Upper lobe of right lung (tissue), 1 donor: ENCODE data around the gene ETNK1. TPM values are rescaled to one million over a fixed set of nuclear protein-coding genes. Genes with fewer than 3 reads are reported as not detected.
"Not testable (repeated sequence)": the region's sequence is repeated elsewhere in the genome, so short reads cannot be mapped to it uniquely, and the experiment has no call there.

Experiments used
- ATAC-seq: fragments of 200-7000 bp; cut with Tn5 transposase; one replicate; pipeline ENCODE4 v1.9.1; 2020; ENCODE audit warnings: mild to moderate bottlenecking, moderate library complexity
- DNase-seq: peaks from one replicate; pipeline ENCODE4 v3.0.0-alpha.2; 2020
- H3K27ac ChIP-seq: fragments of 200-600 bp; one replicate; pipeline ENCODE4 v1.8.0; 2022
- H3K27me3 ChIP-seq: fragments of 200-600 bp; one replicate; pipeline ENCODE4 v1.8.0; 2022; ENCODE audit warnings: mild to moderate bottlenecking
- H3K36me3 ChIP-seq: fragments of 200-600 bp; one replicate; pipeline ENCODE4 v1.8.0; 2022
- H3K4me1 ChIP-seq: fragments of 200-600 bp; one replicate; pipeline ENCODE4 v1.8.0; 2022
- H3K4me3 ChIP-seq: fragments of 200-600 bp; one replicate; pipeline ENCODE4 v1.8.0; 2022; ENCODE audit warnings: mild to moderate bottlenecking
- H3K9me3 ChIP-seq: fragments of 200-600 bp; one replicate; pipeline ENCODE4 v1.8.0; 2022
- intact Hi-C: fragments of 100-400 bp; cut with DNase I; formaldehyde crosslinking; loops from one replicate; pipeline ENCODE4 v1.11.0; 2022
- total RNA-seq: library from RNA; stranded (reverse); fragmentation: NEBNext Ultra II Directional; extraction: Animal tissue kit (Norgen Biotek cat#: 25700); gene quantifications from one replicate; pipeline ENCODE4 v1.2.1, GENCODE V29; 2021
- TF ChIP-seq, protein P1 (sequence below): fragments of 200-600 bp; IDR thresholded peaks from one replicate; pipeline ENCODE4 v1.8.0; 2022; ENCODE audit warnings: antibody characterized with exemption
- donor health status: DM: no; HTN: yes; CAD: no; lungs with severe emphysema.

Gene ETNK1
- total RNA-seq, 1 donor from 2014 or later = 86.2 TPM

DNA sequence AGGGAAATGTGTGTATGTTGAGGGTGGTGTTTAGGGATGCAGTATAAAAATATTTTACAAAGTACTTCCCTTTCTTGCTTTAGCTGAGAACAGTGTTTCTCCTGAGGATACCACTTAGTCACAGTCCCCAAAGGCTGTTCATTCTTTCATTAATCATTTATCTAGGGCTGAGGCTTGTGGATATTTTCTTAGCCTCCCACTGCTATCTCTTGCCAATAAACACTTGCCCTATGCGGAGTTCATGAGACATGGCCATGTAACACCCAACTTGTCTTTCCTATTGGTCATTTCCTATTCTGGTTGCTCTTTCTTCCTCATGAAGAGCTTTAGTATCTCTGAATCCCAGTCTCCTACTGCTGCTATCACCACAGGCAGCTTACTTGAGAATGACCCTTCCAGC, 75.1 kb downstream of the ETNK1 start:
- Histone ChIP-seq H3K27me3 (no peaks in the 10 kb centered on the region), H3K36me3 (no peaks in the 10 kb centered on the region), H3K4me1 (no peaks in the 10 kb centered on the region), H3K4me3 (no peak overlapping the region), H3K27ac (no peak overlapping the region), H3K9me3 (no peaks in the 10 kb centered on the region)
- ATAC-seq (no peak), DNase-seq (no peak)
- TF ChIP-seq, protein P1, sequence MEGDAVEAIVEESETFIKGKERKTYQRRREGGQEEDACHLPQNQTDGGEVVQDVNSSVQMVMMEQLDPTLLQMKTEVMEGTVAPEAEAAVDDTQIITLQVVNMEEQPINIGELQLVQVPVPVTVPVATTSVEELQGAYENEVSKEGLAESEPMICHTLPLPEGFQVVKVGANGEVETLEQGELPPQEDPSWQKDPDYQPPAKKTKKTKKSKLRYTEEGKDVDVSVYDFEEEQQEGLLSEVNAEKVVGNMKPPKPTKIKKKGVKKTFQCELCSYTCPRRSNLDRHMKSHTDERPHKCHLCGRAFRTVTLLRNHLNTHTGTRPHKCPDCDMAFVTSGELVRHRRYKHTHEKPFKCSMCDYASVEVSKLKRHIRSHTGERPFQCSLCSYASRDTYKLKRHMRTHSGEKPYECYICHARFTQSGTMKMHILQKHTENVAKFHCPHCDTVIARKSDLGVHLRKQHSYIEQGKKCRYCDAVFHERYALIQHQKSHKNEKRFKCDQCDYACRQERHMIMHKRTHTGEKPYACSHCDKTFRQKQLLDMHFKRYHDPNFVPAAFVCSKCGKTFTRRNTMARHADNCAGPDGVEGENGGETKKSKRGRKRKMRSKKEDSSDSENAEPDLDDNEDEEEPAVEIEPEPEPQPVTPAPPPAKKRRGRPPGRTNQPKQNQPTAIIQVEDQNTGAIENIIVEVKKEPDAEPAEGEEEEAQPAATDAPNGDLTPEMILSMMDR = no peak
- intact Hi-C loops = no loop called here

DNA sequence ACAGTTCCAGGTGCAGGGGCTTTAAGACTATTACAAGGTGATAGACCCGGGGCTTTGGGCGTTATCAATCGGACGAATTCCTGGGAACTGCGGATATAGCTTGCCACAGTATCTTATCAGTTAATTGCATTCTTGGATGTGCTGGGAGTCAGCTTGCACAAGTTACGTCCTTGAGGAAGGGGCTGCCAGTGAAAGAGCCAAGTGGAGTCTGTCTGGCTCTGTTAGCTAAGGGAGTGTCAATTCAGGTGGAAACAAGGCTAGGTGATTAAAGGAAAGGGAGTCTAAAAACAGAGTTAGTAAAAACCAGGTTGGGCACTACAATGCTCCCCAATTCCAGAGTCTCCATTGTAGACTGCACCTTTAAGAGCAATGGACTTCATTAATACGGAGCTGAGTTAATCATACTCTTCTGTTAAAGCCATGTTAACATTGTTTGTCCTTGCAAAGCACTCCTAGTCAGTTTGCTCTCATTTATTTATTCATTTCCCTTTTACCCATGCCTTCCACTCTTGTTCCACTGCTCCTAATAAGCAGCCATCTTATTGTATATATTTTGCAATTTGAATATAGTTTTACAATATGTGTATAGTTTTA, 76.3 kb downstream of the ETNK1 start:
- ATAC-seq, H3K36me3 ChIP-seq, H3K4me3 ChIP-seq, H3K27me3 ChIP-seq, DNase-seq, H3K27ac ChIP-seq, H3K9me3 ChIP-seq, H3K4me1 ChIP-seq, intact Hi-C loops: not testable (repeated sequence)

DNA sequence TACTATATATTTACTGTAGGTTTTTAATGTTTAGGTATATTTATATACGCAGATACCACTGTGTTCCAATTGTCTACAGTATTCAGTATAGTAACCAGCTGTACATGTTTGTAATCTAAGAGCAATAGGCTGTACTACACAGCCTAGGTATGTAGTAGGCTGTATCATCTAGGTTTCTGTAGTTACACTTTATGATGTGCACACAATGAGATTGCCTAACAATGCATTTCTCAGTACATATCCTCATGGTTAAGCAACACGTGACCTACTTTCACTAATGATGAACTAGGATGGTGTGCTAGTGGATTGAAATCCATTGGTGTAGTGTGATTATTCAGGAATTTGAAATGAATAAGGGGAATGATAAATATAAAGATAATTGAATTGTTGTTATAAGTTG, 77.7 kb downstream of the ETNK1 start:
- Histone ChIP-seq H3K27ac (no peak overlapping the region), H3K9me3 (no peaks in the 10 kb centered on the region), H3K4me1 (no peaks in the 10 kb centered on the region), H3K4me3 (no peak overlapping the region), H3K27me3 (no peaks in the 10 kb centered on the region), H3K36me3 (no peaks in the 10 kb centered on the region)
- ATAC-seq = no peak
- no peak for DNase-seq
- intact Hi-C loops = no loop called here
- TF ChIP-seq, protein P1 = no peak

DNA sequence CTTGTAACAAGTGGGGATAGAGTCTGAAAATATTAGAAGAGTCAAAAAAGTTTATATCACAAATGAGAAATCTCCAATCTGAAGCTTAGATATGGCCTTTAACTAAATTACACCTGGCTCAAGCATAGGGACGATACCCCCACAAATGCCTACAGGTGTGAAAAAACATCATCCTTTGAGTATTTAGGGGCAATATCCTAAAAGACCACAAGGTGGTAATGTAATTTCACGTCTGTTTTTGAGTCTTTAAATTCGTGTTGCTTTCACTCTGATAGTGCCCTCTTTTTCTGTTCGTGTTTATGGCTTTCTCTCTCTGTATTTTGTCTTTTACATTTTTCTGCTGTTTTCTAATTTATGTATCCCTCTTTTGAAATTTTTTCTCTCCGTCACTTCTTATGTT, 84.3 kb downstream of the ETNK1 start:
- Histone ChIP-seq H3K4me1 (no peaks in the 10 kb centered on the region), H3K36me3 (no peaks in the 10 kb centered on the region), H3K27ac (no peak overlapping the region), H3K27me3 (no peaks in the 10 kb centered on the region), H3K4me3 (no peak overlapping the region), H3K9me3 (no peaks in the 10 kb centered on the region)
- DNase-seq = no peak
- TF ChIP-seq, protein P1 = peak; percentile 48
- ATAC-seq = no peak
- intact Hi-C loops = no loop called here

DNA sequence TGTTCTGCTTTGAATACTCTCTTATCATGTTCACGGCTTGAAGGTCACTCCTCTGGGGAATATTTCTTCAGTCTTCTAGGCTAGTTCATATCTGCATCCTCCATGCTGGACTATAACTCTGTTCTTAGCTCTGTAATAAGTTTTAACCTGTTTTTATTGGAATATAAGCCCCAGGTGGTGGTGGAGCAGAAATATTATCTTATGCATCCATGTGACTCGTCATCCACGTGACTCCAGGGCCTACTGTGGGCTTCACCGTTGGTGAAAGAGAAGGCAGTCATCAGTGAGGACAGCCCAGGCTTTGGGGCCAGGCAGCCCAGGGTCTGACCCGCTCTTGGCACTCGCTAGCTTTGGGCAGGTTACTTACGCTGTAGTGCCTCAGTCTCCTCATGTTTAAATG, 87.1 kb downstream of the ETNK1 start:
- intact Hi-C loops = no loop called here
- TF ChIP-seq, protein P1 = no peak
- no peaks in the 10 kb centered on the region for H3K27me3 ChIP-seq
- no peak overlapping the region for H3K4me3 ChIP-seq
- ATAC-seq = no peak
- no peaks in the 10 kb centered on the region for H3K36me3 ChIP-seq
- no peak for DNase-seq
- H3K9me3 ChIP-seq = no peaks in the 10 kb centered on the region
- no peak overlapping the region for H3K27ac ChIP-seq
- H3K4me1 ChIP-seq = no peaks in the 10 kb centered on the region

DNA sequence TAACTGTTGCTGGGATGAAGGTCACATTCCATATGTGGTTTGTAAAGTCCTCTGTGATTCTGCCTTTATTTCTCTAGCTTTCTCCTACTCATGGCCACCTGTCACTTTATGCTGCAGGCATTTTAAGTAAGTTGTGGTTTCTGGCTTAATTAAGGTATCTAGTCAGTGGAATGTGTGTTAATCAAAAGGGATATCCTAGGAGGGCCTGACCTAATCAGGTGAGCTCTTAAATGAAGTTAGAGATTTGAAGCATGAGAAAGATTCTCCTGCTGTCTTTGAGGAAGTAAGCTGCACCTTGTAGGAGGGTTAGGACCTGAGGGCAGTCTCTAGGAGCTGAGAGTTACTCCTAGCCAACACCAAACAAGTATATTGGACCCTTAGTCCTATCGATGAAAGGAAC, 90.3 kb downstream of the ETNK1 start:
- no peaks in the 10 kb centered on the region for H3K4me1 ChIP-seq
- H3K36me3 ChIP-seq = no peaks in the 10 kb centered on the region
- intact Hi-C loops = no loop called here
- TF ChIP-seq, protein P1 = no peak
- no peak for ATAC-seq
- no peaks in the 10 kb centered on the region for H3K27me3 ChIP-seq
- H3K27ac ChIP-seq = no peak overlapping the region
- no peaks in the 10 kb centered on the region for H3K9me3 ChIP-seq
- no peak overlapping the region for H3K4me3 ChIP-seq
- no peak for DNase-seq
